HG02943 (cell line): ENCODE measurements around the gene NUDT22.

Source experiments
- ATAC-seq: cut with Tn5 transposase; IDR thresholded peaks from one replicate; pipeline ENCODE4 v1.9.1; 2021; ENCODE audit warnings: mild to moderate bottlenecking, low read depth, moderate library complexity; ENCODE audit not compliant: unreplicated experiment

The NUDT22 gene

DNA sequence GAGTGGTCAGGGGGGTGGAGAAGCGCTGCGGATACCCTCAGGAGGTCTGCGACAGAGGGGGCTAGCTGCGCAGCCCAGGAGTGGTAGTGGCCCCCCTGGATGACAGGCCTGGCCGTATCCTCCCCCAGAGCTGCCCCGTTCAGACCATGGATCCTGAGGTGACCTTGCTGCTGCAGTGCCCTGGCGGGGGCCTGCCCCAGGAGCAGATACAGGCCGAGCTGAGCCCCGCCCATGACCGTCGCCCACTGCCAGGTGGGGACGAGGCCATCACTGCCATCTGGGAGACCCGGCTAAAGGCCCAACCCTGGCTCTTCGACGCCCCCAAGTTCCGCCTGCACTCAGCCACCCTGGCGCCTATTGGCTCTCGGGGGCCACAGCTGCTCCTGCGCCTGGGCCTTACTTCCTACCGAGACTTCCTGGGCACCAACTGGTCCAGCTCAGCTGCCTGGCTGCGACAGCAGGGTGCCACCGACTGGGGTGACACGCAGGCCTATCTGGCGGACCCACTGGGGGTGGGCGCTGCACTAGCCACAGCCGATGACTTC lies 505 bp downstream of the NUDT22 start:
- no peak for ATAC-seq

DNA sequence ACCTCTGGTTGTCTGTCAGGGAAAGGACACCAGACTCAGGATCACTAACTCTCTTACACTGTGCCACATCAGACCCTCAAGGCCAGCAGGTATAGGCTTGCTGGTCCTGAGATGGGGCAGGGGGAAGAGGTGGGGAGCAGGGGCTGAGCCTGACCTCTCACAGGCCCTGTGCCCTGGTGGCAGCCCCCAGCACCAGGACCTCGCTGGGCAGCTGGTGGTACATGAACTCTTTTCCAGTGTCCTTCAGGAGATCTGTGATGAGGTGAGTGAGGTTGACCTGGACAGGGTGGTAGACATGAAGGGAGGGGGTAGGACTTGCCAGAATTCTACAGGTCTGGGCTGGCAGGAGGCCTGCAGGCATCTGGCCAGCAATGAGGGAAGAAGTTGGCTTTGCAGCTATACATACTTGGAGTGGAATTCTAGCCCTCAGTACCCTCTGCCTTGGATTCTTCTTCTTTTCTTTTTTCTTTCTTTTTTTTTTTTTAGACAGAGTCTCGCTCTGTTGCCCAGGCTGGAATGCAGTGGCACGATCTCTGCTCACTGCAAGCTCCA lies 1.4 kb downstream of the NUDT22 start:
- no peak for ATAC-seq

DNA sequence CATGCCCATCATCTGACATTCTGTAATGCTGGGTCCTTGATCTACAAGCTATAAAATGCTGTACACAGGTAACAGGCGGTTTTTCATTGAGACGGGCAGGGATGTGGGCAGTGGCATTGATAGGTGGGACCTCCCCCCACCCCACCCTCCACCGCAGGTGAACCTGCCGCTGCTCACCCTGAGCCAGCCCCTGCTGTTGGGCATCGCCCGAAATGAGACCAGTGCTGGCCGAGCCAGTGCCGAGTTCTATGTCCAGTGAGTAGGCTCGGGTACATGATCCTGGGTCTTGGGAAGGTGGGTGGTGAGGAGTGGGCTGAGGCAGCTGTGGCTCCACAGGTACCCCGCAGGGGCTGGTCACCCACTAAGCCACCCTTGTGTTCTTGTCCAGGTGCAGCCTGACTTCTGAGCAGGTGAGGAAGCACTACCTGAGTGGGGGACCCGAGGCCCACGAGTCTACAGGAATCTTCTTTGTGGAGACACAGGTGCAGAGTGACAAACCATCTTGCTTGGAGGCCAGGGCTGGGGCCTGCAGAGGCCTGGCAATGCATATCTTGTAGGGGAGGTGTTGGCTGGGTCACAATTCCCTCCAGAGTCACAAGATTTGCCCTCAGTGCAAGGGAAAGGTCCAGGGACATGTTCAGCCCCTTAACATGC lies 3.1 kb downstream of the NUDT22 start:
- no peak for ATAC-seq

DNA sequence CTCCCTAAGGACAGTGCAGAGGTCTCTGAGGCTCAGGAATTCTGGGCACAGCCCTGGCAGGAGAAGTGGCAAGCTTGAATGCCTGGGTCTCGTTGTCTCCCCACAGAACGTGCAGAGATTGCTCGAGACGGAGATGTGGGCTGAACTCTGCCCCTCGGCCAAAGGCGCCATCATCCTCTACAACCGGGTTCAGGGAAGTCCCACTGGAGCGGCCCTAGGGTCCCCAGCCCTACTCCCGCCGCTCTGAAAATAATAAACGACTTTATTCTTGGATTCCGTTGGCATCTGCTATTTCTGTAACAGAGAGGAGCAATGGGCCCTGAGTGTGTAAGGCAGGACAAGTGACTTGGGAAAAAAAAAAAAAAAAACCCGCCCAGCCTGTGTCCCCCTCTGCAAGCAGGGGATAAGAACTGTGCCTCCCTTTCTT lies 3.7 kb downstream of the NUDT22 start:
- ATAC-seq, result no peak

DNA sequence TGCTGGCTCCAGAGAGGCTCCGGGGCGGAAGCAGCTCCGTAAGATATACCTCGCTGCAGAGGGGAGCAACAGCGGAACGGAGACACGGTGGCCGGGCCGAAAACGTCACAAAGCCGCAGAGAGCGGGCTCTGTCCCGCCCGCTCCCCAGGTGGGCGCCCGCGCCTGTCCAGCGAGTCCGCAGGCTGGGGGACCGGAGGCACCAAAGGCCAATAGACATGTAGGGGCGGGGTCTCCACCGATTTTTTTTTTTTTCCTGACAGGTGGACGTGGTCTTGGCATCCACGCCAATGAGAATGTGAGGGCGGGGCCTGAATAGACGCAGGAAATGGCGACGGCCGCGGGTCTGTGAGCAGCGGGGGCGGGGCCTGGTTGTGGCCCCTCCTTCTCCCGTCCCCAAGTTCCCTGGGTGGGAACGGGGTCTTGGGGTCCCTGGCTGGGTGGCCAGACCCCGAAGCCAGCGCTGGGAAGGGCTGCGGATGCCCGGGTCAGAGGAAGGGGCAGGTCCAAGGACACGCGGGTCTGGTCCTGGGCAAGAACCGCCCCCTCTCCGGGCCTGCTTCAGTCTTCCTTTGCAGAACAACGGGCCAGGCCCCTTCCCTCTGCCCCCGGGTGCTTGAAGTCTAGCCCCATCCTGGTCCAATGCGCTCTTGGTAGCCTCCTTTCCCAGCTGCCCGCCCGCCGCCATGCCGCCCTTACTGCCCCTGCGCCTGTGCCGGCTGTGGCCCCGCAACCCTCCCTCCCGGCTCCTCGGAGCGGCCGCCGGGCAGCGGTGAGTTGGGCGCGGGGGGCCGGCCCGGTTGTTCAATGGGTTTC lies 4.3 kb downstream of the NUDT22 start, which contains the start of gene DNAJC4:
Gene DNAJC4 (plus strand): TSS at position 378 of the 814 bp plus-strand sequence. CDS start 307 bp downstream, at position 685.
- ATAC-seq, result no peak

DNA sequence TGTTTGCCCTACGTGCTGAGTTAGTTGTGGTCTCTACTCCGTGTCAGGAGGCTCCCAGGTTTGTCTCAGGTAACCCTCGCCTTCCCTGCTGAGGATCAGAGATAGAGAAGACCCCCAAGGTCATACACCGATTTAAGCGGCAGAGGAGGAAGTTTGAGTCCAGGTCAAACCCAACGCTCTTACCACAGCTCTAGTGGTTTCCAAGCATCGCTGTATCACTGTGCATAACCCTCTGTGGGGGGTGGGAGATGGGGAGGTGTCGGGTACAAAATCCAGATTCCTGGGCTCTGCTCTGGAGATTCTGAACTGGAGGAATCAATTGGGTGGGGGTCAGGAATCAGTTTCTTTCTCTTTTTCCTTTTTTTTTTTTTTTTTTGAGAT lies 4.9 kb downstream of the NUDT22 start:
- no peak for ATAC-seq

DNA sequence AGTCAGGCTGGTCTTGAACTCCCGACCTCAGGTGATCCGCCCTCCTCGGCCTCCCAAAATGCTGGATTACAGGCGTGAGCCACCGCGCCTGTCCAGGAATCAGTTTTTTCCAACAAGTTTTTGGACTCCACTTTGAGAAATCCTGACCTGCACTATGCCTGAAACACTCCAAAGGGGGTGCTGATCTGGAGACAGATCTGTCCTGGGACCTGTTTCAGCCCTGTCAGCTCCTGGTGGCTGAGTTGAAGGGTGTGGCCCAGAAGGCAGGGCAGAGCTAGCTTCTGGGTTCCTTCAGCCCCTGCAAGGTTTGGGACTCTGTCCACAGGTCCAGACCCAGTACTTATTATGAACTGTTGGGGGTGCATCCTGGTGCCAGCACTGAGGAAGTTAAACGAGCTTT lies 5.5 kb downstream of the NUDT22 start:
- ATAC-seq, result no peak

DNA sequence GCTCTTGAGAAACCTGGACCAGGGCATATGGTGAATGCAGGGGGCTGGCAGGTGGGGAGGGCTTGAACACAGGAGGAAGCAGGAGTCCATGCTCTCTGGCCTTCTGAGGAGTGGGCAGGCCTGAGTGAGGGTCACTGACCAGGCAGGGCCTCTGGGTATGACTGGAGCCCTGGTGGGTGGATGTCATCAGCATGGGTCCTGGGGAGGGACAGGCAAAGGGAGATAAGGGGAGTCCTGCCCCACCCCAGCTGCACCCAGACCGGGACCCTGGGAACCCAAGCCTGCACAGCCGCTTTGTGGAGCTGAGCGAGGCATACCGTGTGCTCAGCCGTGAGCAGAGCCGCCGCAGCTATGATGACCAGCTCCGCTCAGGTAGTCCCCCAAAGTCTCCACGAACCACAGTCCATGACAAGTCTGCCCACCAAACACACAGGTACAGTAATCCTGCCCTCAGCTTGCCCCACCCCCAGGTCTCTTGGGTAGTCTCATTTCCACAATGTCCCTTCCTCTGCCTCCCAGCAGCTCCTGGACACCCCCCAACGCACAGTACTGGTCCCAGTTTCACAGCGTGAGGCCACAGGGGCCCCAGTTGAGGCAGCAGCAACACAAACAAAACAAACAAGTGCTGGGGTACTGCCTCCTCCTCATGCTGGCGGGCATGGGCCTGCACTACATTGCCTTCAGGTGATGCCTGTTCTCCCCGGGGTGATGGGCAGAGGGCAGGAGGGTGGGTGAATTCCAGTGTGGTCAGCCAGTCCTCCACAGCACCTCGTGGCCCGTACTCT lies 6.3 kb downstream of the NUDT22 start:
- ATAC-seq, result no peak

DNA sequence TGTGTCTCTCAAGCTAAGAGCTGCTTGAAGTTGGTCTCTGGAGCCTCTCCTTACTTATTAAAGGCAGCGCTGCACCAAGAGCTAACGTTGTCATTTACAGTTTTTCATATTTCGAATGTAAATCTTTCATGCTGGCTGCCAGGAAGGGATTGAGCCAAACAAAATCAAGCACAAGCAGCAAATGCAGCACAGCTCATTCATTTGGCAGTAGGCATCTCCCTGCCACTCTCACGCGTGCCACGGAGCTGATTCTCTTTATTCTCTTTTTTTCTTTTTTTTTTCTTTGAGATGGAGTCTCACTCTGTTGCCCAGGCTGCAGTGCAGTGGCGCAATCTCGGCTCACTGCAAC lies 6.9 kb downstream of the NUDT22 start:
- ATAC-seq, result no peak

DNA sequence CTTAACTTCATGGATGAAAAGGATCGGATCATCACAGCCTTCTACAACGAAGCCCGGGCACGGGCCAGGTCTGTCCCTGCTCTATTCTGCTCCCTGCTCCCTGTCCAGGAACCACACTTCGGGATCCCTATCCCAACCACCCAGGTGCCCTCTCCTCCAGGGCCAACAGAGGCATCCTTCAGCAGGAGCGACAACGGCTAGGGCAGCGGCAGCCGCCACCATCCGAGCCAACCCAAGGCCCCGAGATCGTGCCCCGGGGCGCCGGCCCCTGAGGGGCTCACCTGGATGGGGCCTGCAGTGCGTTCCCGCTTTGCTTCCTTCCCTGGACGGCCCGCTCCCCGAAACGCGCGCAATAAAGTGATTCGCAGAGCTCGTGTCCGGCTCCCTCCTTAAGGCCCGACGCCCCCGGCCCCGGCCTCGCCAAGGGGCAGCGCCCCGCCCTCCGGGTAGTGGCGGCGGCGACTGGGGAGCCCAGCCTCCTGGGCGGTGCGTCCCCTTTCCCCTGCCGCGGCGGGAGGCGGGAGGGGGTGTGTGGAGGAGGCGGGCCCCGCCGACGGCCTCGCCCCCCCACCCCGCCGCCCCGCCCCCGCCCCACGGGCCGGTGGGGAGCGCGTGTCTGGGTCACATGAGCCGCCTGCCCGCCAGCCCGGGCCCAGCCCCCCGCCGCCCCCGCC lies 8.0 kb downstream of the NUDT22 start, which contains the start of gene VEGFB:
Gene VEGFB (plus strand): TSS at position 672 of the 674 bp plus-strand sequence. CDS start 250 bp downstream, outside the sequence.
- no peak for ATAC-seq

DNA sequence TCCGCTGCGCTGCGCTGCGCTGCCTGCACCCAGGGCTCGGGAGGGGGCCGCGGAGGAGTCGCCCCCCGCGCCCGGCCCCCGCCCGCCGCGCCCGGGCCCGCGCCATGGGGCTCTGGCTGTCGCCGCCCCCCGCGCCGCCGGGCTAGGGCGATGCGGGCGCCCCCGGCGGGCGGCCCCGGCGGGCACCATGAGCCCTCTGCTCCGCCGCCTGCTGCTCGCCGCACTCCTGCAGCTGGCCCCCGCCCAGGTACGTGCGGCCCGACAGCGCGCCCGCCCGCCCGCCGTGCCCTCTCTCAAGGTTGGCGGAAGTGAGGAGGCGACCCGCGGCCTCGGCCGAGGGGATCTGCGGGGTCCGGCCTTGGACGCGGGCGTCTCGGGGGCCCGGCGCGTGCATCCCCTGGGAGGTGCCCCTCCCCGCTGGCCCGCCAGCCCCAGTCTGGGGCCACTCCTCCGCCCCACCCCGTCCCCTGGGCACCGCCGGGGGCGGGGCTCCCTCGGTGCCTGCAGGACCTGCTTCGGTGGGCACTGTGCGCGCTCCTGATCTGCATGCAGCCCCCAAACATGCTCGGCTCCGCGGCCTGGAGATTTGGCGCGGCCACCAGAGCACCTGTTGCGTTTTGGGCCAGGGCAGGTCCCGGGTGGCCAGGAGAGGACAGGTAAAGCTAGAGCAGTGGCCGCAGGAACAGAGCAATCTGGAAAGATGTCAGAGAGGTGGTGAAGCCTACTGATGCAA lies 8.7 kb downstream of the NUDT22 start:
- no peak for ATAC-seq

DNA sequence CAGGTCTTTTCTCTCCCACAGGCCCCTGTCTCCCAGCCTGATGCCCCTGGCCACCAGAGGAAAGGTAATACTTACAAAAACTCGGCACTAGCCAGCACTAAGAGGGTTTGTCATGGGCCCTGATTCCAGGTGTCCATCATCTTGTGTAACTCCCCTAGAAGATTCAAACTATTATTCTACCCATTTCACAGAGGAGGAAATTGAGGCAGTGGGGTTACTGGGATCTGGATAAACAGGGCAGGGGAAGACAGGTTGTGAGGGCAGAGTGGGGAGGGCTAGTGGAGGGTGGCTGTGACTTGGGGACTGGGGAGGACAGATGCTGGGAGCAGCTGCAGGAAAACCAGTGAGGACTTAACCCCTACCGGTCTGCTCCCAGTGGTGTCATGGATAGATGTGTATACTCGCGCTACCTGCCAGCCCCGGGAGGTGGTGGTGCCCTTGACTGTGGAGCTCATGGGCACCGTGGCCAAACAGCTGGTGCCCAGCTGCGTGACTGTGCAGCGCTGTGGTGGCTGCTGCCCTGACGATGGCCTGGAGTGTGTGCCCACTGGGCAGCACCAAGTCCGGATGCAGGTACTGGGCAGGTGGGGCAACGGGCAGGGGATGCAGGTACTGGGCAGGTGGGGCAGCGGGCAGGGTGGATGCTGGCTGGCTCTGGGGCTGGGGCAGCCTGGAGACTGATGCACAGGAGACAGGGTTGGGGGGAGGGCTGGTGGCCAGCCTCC lies 9.5 kb downstream of the NUDT22 start:
- ATAC-seq, result no peak

DNA sequence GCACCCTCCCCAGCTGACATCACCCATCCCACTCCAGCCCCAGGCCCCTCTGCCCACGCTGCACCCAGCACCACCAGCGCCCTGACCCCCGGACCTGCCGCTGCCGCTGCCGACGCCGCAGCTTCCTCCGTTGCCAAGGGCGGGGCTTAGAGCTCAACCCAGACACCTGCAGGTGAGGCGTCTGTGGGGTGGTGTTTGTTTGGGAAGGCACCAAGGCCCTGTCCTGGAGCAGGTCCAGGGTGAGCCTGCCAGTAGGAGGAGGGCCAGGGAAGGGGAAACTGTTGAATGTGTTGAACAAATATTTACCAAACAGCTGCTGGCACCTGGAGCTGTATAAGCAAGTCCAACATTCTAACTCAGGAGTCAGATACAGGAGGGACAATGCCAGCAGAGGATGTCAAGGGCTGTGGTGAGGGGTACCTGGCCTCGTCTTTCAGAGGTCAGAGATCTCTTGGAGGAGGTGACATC lies 11.4 kb downstream of the NUDT22 start:
- ATAC-seq, result no peak

DNA sequence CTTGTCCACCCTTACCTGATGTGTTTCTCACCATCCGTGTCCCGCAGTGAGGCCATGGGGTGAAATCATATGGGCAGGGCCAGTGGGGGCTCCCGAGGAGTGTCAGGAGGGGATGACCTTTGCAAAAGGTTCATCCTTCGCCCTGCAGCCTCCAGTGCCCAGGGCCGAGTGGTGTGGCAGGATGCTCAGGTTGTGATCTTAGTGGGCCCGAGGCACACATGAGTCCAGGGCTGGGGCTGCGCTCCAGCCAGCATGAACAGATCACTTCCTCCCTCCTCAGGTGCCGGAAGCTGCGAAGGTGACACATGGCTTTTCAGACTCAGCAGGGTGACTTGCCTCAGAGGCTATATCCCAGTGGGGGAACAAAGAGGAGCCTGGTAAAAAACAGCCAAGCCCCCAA lies 12.0 kb downstream of the NUDT22 start:
- no peak for ATAC-seq

DNA sequence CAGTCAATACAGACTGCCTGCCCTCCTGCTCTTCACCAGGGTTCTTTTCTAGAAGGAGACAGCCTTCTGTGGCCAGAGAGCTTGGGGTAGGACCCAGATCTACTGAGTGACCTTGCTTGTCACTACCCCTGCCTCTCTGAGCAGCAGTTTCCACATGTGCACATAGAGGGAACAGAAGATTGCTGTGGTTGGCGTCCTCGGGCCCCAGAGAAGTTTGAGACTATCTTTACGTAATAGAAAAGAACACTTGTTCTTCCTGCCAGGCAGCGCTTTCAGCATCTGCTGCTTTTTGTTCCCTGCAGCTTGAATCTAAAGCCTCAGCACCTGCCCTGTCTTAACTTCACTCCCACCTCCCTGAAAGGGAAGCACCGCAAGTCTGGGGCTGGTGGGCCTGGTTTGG lies 12.9 kb downstream of the NUDT22 start:
- no peak for ATAC-seq

DNA sequence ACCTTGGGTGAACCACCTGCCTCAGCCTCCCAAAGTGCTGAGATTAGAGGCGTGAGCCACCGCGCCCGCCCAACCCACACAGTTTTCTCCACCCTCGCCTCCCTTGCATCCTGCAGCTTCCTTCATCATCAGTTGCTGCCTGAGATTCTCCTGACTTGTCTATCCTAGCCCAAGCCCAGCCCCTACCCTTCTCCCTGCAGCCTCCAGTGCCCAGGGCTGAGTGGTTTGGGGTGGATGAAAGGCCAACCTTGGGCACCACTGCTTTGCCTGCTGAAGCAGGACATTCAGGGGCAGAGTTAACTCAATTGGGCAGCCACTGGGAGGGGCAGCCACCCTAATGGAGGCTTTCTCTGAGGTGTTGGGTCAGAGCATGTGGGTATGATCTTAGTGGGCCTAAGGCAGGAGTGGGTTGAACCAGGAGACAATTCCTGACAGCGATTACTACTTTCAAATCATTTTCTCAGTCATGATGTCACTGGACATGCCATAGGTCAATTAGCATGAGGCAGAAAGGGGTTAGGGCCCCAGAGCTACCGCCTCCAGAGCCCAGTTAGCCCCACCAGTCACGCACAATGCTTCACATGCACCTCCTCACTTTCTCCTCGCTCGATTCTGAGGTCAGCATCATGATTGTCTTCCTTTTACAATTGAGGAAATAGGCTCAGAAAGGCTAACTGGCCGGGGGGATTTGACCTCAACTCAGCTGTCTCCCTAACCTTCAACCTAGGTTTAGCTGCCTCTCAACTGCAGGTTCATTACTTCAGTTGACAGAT lies 13.8 kb downstream of the NUDT22 start:
- ATAC-seq, result no peak

DNA sequence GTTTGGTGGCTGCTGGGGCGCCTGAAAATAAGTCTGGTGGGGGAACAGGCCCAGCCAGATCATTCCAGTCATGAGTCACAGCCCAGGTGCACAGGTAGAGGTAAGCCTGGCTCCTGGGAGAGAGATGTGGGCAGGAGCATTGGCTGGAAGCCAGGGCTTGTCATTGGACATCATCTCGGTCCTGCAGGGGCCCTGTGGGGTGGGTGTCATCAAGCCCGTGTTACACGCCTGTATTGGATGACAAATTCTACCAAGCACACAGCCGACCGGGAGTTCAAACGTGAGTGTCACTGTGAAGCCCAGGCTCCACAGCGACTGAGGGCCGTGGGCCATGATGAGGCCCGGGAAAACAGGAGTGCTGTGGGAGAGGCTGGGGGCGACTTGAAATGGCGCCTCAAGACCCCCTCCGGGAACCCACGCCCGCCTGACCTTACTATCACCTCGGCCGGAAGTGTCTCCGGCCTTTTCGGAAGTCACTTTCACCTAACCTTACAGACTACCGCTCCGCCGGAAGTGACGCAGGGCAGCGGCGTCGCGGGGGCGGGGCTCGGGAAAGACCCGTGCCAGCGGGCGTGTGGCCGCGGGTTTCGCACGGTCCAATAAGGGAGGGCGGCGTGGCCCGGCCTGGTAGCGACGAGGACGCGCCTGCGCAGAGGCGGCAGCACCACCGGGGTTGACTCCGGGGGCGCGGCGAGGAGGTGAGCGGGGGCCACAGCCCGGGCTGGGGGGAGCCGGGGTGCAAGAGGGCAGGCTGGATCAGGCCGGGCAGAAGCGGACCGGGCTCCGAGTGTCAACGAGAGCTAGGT lies 14.6 kb downstream of the NUDT22 start, which contains the start of gene FKBP2:
Gene FKBP2 (plus strand): TSS at position 661 of the 806 bp plus-strand sequence. CDS start 1,293 bp downstream, outside the sequence.
- ATAC-seq, result peak; percentile 48
